Common myeloid progenitor, CD34-positive (primary cell): ENCODE results near the gene ZPR1.

Experiments
- CTCF ChIA-PET: fragments of 350-600 bp; sonication (Branson Sonifier 250); formaldehyde crosslinking; loops from one replicate; lab custom pipeline; 2021; ENCODE audit warnings: antibody characterized with exemption; lab: Charles Lee
- POLR2A ChIA-PET: fragments of 350-600 bp; sonication (Branson Sonifier 250); formaldehyde crosslinking; loops from one replicate; lab custom pipeline; 2021; ENCODE audit warnings: antibody characterized with exemption; lab: Charles Lee
- DNase-seq, 3 donors: peaks; one replicate each; pipeline versions ENCODE4 v3.0.0 to v3.0.0-alpha.2; 2013
- H3K27ac ChIP-seq, 2 experiments: 1 replicate in 1 of 2; 2 replicates in 1 of 2; pipeline ENCODE4 v1.7.0; 2013; ENCODE audit warnings: inconsistent platforms in 2 of 2, low read length in 2 of 2, mild to moderate bottlenecking in 2 of 2, low read depth in 1 of 2, moderate library complexity in 1 of 2; ENCODE audit not compliant: severe bottlenecking in 2 of 2, insufficient read depth in 1 of 2, poor library complexity in 1 of 2
- H3K27me3 ChIP-seq, 5 experiments: replicated peaks in 2 of 5; 1 replicate in 3 of 5; 2 replicates in 2 of 5; pipeline versions ENCODE4 v1.6.1 to v1.7.0; 2013; ENCODE audit warnings: low read length in 4 of 5, mild to moderate bottlenecking in 2 of 5, moderate library complexity in 2 of 5, inconsistent platforms in 1 of 5; ENCODE audit not compliant: insufficient read depth in 5 of 5, control insufficient read depth in 4 of 5
- H3K36me3 ChIP-seq, 4 experiments: 1 replicate in 2 of 4; 2 replicates in 2 of 4; pipeline versions ENCODE4 v1.6.1 to v1.7.0; 2013; ENCODE audit warnings: low read length in 3 of 4, control low read depth in 1 of 4, mild to moderate bottlenecking in 1 of 4; ENCODE audit not compliant: control insufficient read depth in 4 of 4, insufficient read depth in 4 of 4
- H3K4me1 ChIP-seq, 4 experiments: 1 replicate in 3 of 4; 2 replicates in 1 of 4; pipeline versions ENCODE4 v1.6.1 to v1.7.1; 2013; ENCODE audit warnings: low read length in 3 of 4, mild to moderate bottlenecking in 3 of 4, control low read depth in 1 of 4, inconsistent platforms in 1 of 4, moderate library complexity in 1 of 4; ENCODE audit not compliant: control insufficient read depth in 4 of 4, insufficient read depth in 4 of 4; ENCODE audit errors: control extremely low read depth in 1 of 4
- H3K4me3 ChIP-seq, 7 experiments: 1 replicate in 4 of 7; 2 replicates in 3 of 7; pipeline versions ENCODE4 v1.5.1 to v1.7.0; 2013; ENCODE audit warnings: mild to moderate bottlenecking in 7 of 7, low read length in 6 of 7, moderate library complexity in 6 of 7, inconsistent platforms in 2 of 7, low read depth in 2 of 7, control low read depth in 1 of 7; ENCODE audit not compliant: insufficient read depth in 4 of 7, control insufficient read depth in 1 of 7; ENCODE audit errors: extremely low read depth in 1 of 7
- H3K9me3 ChIP-seq, 5 experiments: 1 replicate in 4 of 5; 2 replicates in 1 of 5; pipeline versions ENCODE4 v1.6.1 to v1.7.1; 2013; ENCODE audit warnings: low read length in 4 of 5, mild to moderate bottlenecking in 2 of 5, inconsistent platforms in 1 of 5, low read depth in 1 of 5, moderate library complexity in 1 of 5; ENCODE audit not compliant: control insufficient read depth in 4 of 5, insufficient read depth in 2 of 5; ENCODE audit errors: control extremely low read depth in 1 of 5
- WGBS: methylation state at CpG from one replicate; pipeline ENCODE4 v1.1.5; 2013; ENCODE audit not compliant: insufficient coverage; 5-methylcytosine and 5-hydroxymethylcytosine counted together

Gene ZPR1

GRCh38 chr11:116798368-116798767, 10.5 kb upstream of the ZPR1 start:
- Histone ChIP-seq H3K36me3 (no peaks in the 10 kb centered on the region), H3K27ac (no peak overlapping the region), H3K27me3 (no peaks in the 10 kb centered on the region), H3K4me3 (no peak overlapping the region), H3K4me1 (no peaks in the 10 kb centered on the region), H3K9me3 (no peaks in the 10 kb centered on the region)
- no peak for DNase-seq
- 98% methylated on average over 5 of the region's 5 CpGs for WGBS
- POLR2A ChIA-PET: no interaction called here
- CTCF ChIA-PET: interaction anchor here (1.5 to 1.8 kb wide), 2 partner anchors 8 to 35 kb away, joined by 6 to 7 read pairs; partner anchors contain the start of gene APOA5

GRCh38 chr11:116797816-116798215, 10.0 kb upstream of the ZPR1 start:
- POLR2A ChIA-PET: no interaction called here
- Histone ChIP-seq H3K4me3 (no peak overlapping the region), H3K4me1 (no peaks in the 10 kb centered on the region), H3K27ac (no peak overlapping the region), H3K36me3 (no peaks in the 10 kb centered on the region), H3K27me3 (no peaks in the 10 kb centered on the region), H3K9me3 (no peaks in the 10 kb centered on the region)
- DNase-seq: no peak
- CTCF ChIA-PET: no interaction called here
- WGBS: 100% methylated on average over 1 of the region's 5 CpGs

GRCh38 chr11:116796548-116796947, 8.7 kb upstream of the ZPR1 start:
- WGBS: no CpG with 5 or more reads among the region's 1 CpG
- CTCF ChIA-PET: interaction anchor here (1.1 to 1.3 kb wide), 2 partner anchors 39 to 309 kb away, joined by 3 to 4 read pairs; no protein-coding TSS in a partner anchor
- Histone ChIP-seq H3K36me3 (no peaks in the 10 kb centered on the region), H3K4me3 (no peak overlapping the region), H3K27ac (no peak overlapping the region), H3K4me1 (peaks cover 0 to 4% (median 2%) of the 10 kb centered on the region in 4 experiments), H3K27me3 (no peaks in the 10 kb centered on the region), H3K9me3 (no peaks in the 10 kb centered on the region)
- POLR2A ChIA-PET: no interaction called here
- DNase-seq: no peak

- Histone ChIP-seq H3K4me1 (peaks cover 0 to 11% (median 6%) of the 10 kb centered on the region in 4 experiments), H3K36me3 (no peaks in the 10 kb centered on the region), H3K9me3 (no peaks in the 10 kb centered on the region), H3K27ac (no peak overlapping the region), H3K27me3 (peaks cover 0 to under 1% (median 0%) of the 10 kb centered on the region in 5 experiments), H3K4me3 (no peak overlapping the region)
- no peak for DNase-seq
- 89% methylated on average over 1 of the region's 2 CpGs for WGBS
- ChIA-PET CTCF (interaction anchor here (9.0 to 9.8 kb wide), 2 partner anchors 40 to 313 kb away, joined by 109 to 134 read pairs; partner anchors contain the start of gene APOA1), POLR2A (no interaction called here)
These were observed 7.0 kb upstream of the ZPR1 start for GRCh38 chr11:116794851-116795250.

DNA sequence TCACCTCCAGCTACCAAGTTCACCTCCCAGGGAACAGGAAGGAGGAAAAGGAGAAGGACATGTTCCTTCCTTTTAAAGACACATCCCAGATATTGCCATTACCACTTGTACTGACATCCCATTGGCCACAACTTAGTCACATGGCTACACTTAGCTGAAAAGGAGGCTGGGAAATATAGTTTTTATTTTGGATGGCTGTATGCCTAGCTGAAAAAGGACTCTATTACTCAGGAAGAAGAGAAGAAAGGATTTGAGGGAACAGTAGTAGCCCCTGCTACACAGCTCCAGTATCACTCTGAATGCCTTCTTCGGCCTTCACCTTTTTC, 5.9 kb upstream of the ZPR1 start:
- Histone ChIP-seq H3K36me3 (no peaks in the 10 kb centered on the region), H3K9me3 (no peaks in the 10 kb centered on the region), H3K27me3 (peaks cover 0 to 2% (median 0%) of the 10 kb centered on the region in 5 experiments), H3K4me3 (no peak overlapping the region), H3K4me1 (peaks cover 0 to 11% (median 6%) of the 10 kb centered on the region in 4 experiments), H3K27ac (no peak overlapping the region)
- 100% methylated on average over 1 of the region's 1 CpG for WGBS
- ChIA-PET POLR2A (no interaction called here), CTCF (interaction anchor here (0.5 to 9.8 kb wide), 10 partner anchors 11 to 433 kb away, joined by 3 to 134 read pairs (median 4); partner anchors contain the start of gene APOA1)
- DNase-seq: no peak

GRCh38 chr11:116792869-116793771, 5.3 kb upstream of the ZPR1 start:
- no peaks in the 10 kb centered on the region for H3K9me3 ChIP-seq
- WGBS: 76% methylated on average over 4 of the region's 8 CpGs
- peaks cover 0 to 2% (median 0%) of the 10 kb centered on the region in 5 experiments for H3K27me3 ChIP-seq
- ChIA-PET POLR2A (no interaction called here), CTCF (interaction anchor here (0.5 to 9.8 kb wide), 13 partner anchors 11 to 434 kb away, joined by 3 to 134 read pairs (median 4); partner anchors contain the start of gene APOA1)
- no peak overlapping the region for H3K27ac ChIP-seq
- peaks cover 0 to 15% (median 12%) of the 10 kb centered on the region in 4 experiments for H3K4me1 ChIP-seq
- no peaks in the 10 kb centered on the region for H3K36me3 ChIP-seq
- no peak for DNase-seq
- no peak overlapping the region for H3K4me3 ChIP-seq
